Left renal cortex interstitium (tissue), 4 donors: ENCODE measurements around the gene TSHZ1. TPM values are rescaled to one million over a fixed set of nuclear protein-coding genes. Genes with fewer than 3 reads are reported as not detected.

Experiments used
- DNase-seq, 4 donors: peaks; one replicate each; pipeline ENCODE4 v3.0.0-alpha.2; 2013; ENCODE audit warnings: low read depth in 4 of 4, low spot score in 2 of 4, missing footprints in 1 of 4
- polyA plus RNA-seq, 4 donors: library from polyadenylated mRNA; unstranded; fragments of 120-200 nt; gene quantifications; one replicate each; pipeline ENCODE4 v1.2.1, GENCODE V29; 2013; ENCODE audit not compliant: insufficient read length in 4 of 4

The TSHZ1 gene
- polyA plus RNA-seq, 4 donors: 32.8 to 38.2 (median 35.2) TPM

GRCh38 chr18:75219745-75220375, 9.3 kb downstream of the TSHZ1 start:
- DNase-seq: no peak

GRCh38 chr18:75220551-75221355, 10.2 kb downstream of the TSHZ1 start:
- DNase-seq: no peak

GRCh38 chr18:75221397-75221796, 10.8 kb downstream of the TSHZ1 start:
- no peak for DNase-seq

GRCh38 chr18:75221897-75222296, 11.3 kb downstream of the TSHZ1 start:
- DNase-seq: no peak

GRCh38 chr18:75222407-75222806, 11.8 kb downstream of the TSHZ1 start:
- DNase-seq: no peak

- no peak for DNase-seq
Measured at GRCh38 chr18:75223687-75224347, 13.2 kb downstream of the TSHZ1 start.

GRCh38 chr18:75226286-75226955, 15.8 kb downstream of the TSHZ1 start:
- no peak for DNase-seq

- DNase-seq: no peak
Measured at GRCh38 chr18:75226956-75227316, 16.3 kb downstream of the TSHZ1 start.

- no peak for DNase-seq
Measured at GRCh38 chr18:75227535-75228296, 17.1 kb downstream of the TSHZ1 start.

GRCh38 chr18:75228967-75229366, 18.4 kb downstream of the TSHZ1 start:
- no peak for DNase-seq

GRCh38 chr18:75229437-75229836, 18.8 kb downstream of the TSHZ1 start:
- no peak for DNase-seq

GRCh38 chr18:75230163-75231052, 19.8 kb downstream of the TSHZ1 start:
- DNase-seq: no peak

GRCh38 chr18:75231053-75231406, 20.4 kb downstream of the TSHZ1 start:
- DNase-seq: no peak

- no peak for DNase-seq
Measured at GRCh38 chr18:75234901-75235300, 24.3 kb downstream of the TSHZ1 start.

GRCh38 chr18:75235896-75236295, 25.3 kb downstream of the TSHZ1 start:
- DNase-seq: no peak

GRCh38 chr18:75238100-75238499, 27.5 kb downstream of the TSHZ1 start:
- DNase-seq: no peak

- DNase-seq: no peak
Measured at GRCh38 chr18:75238786-75239185, 28.2 kb downstream of the TSHZ1 start.

GRCh38 chr18:75240433-75240832, 29.8 kb downstream of the TSHZ1 start:
- no peak for DNase-seq

- DNase-seq: no peak
Measured at GRCh38 chr18:75241705-75242104, 31.1 kb downstream of the TSHZ1 start.
